HG02943 (cell line): ENCODE results near the gene MICAL2.

Experiments
- ATAC-seq: cut with Tn5 transposase; IDR thresholded peaks from one replicate; pipeline ENCODE4 v1.9.1; 2021; ENCODE audit warnings: mild to moderate bottlenecking, low read depth, moderate library complexity; ENCODE audit not compliant: unreplicated experiment

The MICAL2 gene

GRCh38 chr11:12290477-12290922 lies 180.1 kb downstream of the MICAL2 start:
- no peak for ATAC-seq

GRCh38 chr11:12291313-12291712 lies 180.9 kb downstream of the MICAL2 start:
- ATAC-seq: no peak

GRCh38 chr11:12291766-12292165 lies 181.4 kb downstream of the MICAL2 start:
- ATAC-seq: no peak

GRCh38 chr11:12292766-12293165 lies 182.4 kb downstream of the MICAL2 start:
- ATAC-seq: no peak

- no peak for ATAC-seq
Observed at GRCh38 chr11:12293486-12293885, 183.1 kb downstream of the MICAL2 start.

- ATAC-seq: no peak
Observed at GRCh38 chr11:12294613-12295012, 184.2 kb downstream of the MICAL2 start.

- no peak for ATAC-seq
Observed at GRCh38 chr11:12295943-12296342, 185.6 kb downstream of the MICAL2 start.

GRCh38 chr11:12298610-12299009 lies 188.2 kb downstream of the MICAL2 start:
- ATAC-seq: no peak

GRCh38 chr11:12301379-12301778 lies 191.0 kb downstream of the MICAL2 start:
- ATAC-seq: no peak

GRCh38 chr11:12303421-12304149 lies 193.2 kb downstream of the MICAL2 start:
- no peak for ATAC-seq

GRCh38 chr11:12306830-12307229 lies 196.4 kb downstream of the MICAL2 start:
- ATAC-seq: no peak

GRCh38 chr11:12312132-12312531 lies 201.7 kb downstream of the MICAL2 start:
- no peak for ATAC-seq
